Measurements from ENCODE around the gene ZKSCAN8. TPM values are rescaled to one million over a fixed set of nuclear protein-coding genes. Genes with fewer than 3 reads are reported as not detected.

Gene ZKSCAN8
- total RNA-seq, 4 donors from 2014 or later = 2.2 to 17.5 (median 5.9) TPM

GRCh38 chr6:28134015-28134414 lies 7.7 kb upstream of the ZKSCAN8 start:
- no peak for DNase-seq
- Histone ChIP-seq H3K36me3 (peaks cover 0 to 22% (median 0%) of the 10 kb centered on the region in 3 donors), H3K27me3 (no peaks in the 10 kb centered on the region), H3K27ac (no peak overlapping the region), H3K4me3 (no peak overlapping the region), H3K9me3 (no peaks in the 10 kb centered on the region), H3K4me1 (peaks cover 6 to 36% (median 9%) of the 10 kb centered on the region in 3 donors)
- 52 to 55% methylated on average over 3 of the region's 3 CpGs for WGBS, 2 donors
- intact Hi-C loops (cut with DNase I) = loop anchor here (10.0 kb wide), 1 partner anchor 221 kb away; no protein-coding TSS in a partner anchor
- TF ChIP-seq, protein P1, sequence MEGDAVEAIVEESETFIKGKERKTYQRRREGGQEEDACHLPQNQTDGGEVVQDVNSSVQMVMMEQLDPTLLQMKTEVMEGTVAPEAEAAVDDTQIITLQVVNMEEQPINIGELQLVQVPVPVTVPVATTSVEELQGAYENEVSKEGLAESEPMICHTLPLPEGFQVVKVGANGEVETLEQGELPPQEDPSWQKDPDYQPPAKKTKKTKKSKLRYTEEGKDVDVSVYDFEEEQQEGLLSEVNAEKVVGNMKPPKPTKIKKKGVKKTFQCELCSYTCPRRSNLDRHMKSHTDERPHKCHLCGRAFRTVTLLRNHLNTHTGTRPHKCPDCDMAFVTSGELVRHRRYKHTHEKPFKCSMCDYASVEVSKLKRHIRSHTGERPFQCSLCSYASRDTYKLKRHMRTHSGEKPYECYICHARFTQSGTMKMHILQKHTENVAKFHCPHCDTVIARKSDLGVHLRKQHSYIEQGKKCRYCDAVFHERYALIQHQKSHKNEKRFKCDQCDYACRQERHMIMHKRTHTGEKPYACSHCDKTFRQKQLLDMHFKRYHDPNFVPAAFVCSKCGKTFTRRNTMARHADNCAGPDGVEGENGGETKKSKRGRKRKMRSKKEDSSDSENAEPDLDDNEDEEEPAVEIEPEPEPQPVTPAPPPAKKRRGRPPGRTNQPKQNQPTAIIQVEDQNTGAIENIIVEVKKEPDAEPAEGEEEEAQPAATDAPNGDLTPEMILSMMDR (IDR thresholded peaks at IDR 0.05) = peak in 2 of 6 experiments; percentile 19 to 21
- no peak for TF ChIP-seq POLR2A (IDR thresholded peaks at IDR 0.05)

GRCh38 chr6:28134716-28135115 lies 7.0 kb upstream of the ZKSCAN8 start:
- intact Hi-C loops (cut with DNase I) = loop anchor here (10.0 kb wide), 1 partner anchor 220 kb away; no protein-coding TSS in a partner anchor
- WGBS, 2 donors = 53 to 74% methylated on average over 1 of the region's 1 CpG
- H3K27ac ChIP-seq = no peak overlapping the region
- H3K27me3 ChIP-seq = no peaks in the 10 kb centered on the region
- no peaks in the 10 kb centered on the region for H3K9me3 ChIP-seq
- peaks cover 0 to 15% (median 0%) of the 10 kb centered on the region in 3 donors for H3K36me3 ChIP-seq
- no peak overlapping the region for H3K4me3 ChIP-seq
- no peak for DNase-seq
- peaks cover 6 to 36% (median 9%) of the 10 kb centered on the region in 3 donors for H3K4me1 ChIP-seq
- TF ChIP-seq, protein P1 (IDR thresholded peaks at IDR 0.05) = no peak
- no peak for TF ChIP-seq POLR2A (IDR thresholded peaks at IDR 0.05)

GRCh38 chr6:28135393-28135792 lies 6.3 kb upstream of the ZKSCAN8 start:
- intact Hi-C loops (cut with DNase I) = loop anchor here (10.0 kb wide), 1 partner anchor 219 kb away; no protein-coding TSS in a partner anchor
- no peak for DNase-seq
- Histone ChIP-seq H3K27ac (peak overlapping the region in 1 of 4 donors; percentile 90), H3K4me3 (no peak overlapping the region), H3K9me3 (no peaks in the 10 kb centered on the region), H3K27me3 (no peaks in the 10 kb centered on the region), H3K36me3 (peaks cover 0 to 8% (median 0%) of the 10 kb centered on the region in 3 donors), H3K4me1 (peaks cover 6 to 38% (median 9%) of the 10 kb centered on the region in 3 donors)
- no peak for TF ChIP-seq POLR2A (IDR thresholded peaks at IDR 0.05)
- TF ChIP-seq, protein P1 (IDR thresholded peaks at IDR 0.05) = no peak
- 16 to 20% methylated on average over 3 of the region's 3 CpGs for WGBS, 2 donors

GRCh38 chr6:28136585-28137504 lies 4.8 kb upstream of the ZKSCAN8 start:
- DNase-seq = peak; percentile 38
- 0 to 1% methylated on average over 24 to 36 of the region's 58 CpGs for WGBS, 2 donors
- H3K27me3 ChIP-seq = no peaks in the 10 kb centered on the region
- peak overlapping the region; percentile 82 to 95 (median 90) for H3K27ac ChIP-seq
- H3K9me3 ChIP-seq = no peaks in the 10 kb centered on the region
- H3K36me3 ChIP-seq = no peaks in the 10 kb centered on the region
- peak overlapping the region; percentile 58 to 88 (median 72) for H3K4me3 ChIP-seq
- H3K4me1 ChIP-seq = peaks cover 6 to 48% (median 17%) of the 10 kb centered on the region in 3 donors
- TF ChIP-seq, protein P1 (IDR thresholded peaks at IDR 0.05) = peak in 1 of 6 experiments; percentile 21
- TF ChIP-seq POLR2A (IDR thresholded peaks at IDR 0.05) = peak in 2 of 4 donors; percentile 28 to 41
- intact Hi-C loops (cut with DNase I) = loop anchor here (10.0 kb wide), 1 partner anchor 218 kb away; no protein-coding TSS in a partner anchor

Measured in esophagus squamous epithelium (tissue), 5 donors.